OCI-M2 (cell line): ENCODE measurements around the gene SLC44A5.
"Not testable (repeated sequence)": the region's sequence is repeated elsewhere in the genome, so short reads cannot be mapped to it uniquely, and the experiment has no call there.

Source experiments
- DNase-seq: peaks from one replicate; lab custom pipeline; 2025; ENCODE audit not compliant: unreplicated experiment; lab: John Stamatoyannopoulos, UW

The SLC44A5 gene

DNA sequence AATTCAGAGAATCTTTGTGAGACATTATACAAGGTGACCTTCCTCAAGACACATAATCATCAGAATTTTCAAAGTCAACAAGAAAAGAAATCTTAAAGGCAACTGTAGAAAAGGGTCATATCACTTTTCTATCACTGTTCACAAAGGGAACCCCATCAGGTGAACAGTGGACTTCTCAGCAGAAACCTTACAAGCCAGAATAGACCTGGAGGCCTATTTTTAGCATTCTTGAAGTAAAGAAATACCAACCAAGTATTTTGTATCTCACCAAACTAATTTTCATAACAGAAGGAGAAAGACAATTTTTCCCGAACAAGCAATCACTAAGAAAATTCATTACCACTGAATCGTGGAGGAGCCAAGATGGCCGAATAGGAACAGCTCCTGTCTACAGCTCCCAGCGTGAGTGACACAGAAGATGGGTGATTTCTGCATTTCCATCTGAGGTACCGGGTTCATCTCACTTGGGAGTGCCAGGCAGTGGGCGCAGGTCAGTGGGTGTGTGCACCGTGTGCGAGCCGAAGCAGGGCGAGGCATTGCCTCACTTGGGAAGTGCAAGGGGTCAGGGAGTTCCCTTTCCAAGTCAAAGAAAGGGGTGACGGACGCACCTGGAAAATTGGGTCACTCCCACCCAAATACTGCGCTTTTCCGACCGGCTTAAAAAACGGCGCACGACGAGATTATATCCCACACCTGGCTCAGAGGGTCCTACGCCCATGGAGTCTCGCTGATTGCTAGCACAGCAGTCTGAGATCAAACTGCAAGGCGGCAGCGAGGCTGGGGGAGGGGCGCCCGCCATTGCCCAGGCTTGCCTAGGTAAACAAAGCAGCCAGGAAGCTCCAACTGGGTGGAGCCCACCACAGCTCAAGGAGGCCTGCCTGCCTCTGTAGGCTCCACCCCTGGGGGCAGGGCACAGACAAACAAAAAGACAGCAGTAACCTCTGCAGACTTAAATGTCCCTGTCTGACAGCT is 235.2 kb downstream of the SLC44A5 start:
- not testable (repeated sequence) for DNase-seq

DNA sequence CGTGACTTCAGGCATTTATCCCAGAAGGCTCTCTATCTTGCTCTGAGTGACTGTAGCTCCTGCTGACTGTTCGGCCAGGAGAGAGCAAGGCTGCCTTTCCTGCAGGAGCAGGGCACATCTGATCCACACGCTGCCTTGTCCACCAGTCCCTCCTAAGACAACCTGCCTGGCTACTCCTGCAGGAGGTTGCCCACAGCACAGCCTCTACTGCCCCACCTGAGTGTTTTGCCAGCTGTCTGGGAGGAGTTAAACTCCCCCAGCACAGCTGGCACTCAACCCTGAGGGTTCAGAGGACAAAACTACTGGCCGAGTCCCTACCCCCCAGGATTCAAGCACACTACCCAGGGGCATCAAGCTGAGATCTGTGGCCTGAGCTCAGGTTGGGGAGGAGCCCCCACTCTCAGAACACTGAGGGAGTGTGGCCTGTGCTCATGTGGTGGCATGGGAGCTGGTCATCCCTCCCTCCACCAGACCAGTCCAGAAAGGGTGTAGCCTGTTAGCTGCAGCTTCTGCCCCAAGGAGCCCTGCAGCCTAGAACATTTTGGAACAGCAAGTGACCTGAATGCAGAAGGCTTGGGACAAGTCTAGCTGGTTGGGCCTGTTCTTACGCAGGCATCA is 237.3 kb downstream of the SLC44A5 start:
- DNase-seq = no peak

- no peak for DNase-seq
Observed at GRCh38 chr1:75366595-75366994, 244.3 kb downstream of the SLC44A5 start.

GRCh38 chr1:75361260-75361659 is 249.7 kb downstream of the SLC44A5 start:
- DNase-seq = no peak

GRCh38 chr1:75354267-75354666 is 256.6 kb downstream of the SLC44A5 start:
- not testable (repeated sequence) for DNase-seq

DNA sequence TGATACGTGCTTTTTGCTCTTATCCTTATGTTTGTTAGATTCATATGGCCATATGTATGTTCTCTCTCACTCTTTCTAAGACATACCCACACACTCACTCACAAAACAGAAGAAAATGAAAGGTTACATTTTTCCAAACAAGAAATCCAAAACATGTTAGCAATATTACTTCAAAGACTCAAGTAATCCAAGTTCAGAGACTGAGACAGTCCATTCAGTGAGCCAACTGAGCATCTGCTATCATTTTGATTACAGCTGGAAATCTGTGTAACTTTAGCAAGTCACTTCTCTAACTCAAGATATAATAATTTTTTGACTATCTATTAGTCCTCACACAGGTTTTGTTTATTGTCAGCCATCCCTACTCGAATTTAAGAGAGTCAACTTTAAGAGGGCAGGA is 257.9 kb downstream of the SLC44A5 start:
- no peak for DNase-seq

- DNase-seq = no peak
Observed at GRCh38 chr1:75345538-75346292, 265.2 kb downstream of the SLC44A5 start.

GRCh38 chr1:75342786-75343185 is 268.1 kb downstream of the SLC44A5 start:
- no peak for DNase-seq

DNA sequence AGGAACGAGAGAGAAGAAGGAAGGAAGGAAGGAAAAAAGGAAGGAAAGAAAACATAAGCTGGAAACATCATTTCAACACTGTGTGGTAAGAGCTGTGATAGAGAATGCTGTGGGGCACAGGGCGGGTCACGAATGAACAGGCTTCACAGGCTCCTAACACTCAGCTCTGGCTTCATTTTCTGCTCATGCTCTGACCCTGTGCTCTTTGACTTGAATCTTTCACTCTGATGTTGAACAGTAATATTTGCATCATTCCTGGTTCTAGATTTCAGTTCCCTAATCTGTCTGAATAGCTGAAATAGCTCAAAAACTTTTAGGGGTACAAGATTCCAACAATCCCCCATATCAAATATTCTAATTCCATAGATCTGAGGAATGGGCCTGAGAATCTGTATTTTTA is 269.4 kb downstream of the SLC44A5 start:
- no peak for DNase-seq

DNA sequence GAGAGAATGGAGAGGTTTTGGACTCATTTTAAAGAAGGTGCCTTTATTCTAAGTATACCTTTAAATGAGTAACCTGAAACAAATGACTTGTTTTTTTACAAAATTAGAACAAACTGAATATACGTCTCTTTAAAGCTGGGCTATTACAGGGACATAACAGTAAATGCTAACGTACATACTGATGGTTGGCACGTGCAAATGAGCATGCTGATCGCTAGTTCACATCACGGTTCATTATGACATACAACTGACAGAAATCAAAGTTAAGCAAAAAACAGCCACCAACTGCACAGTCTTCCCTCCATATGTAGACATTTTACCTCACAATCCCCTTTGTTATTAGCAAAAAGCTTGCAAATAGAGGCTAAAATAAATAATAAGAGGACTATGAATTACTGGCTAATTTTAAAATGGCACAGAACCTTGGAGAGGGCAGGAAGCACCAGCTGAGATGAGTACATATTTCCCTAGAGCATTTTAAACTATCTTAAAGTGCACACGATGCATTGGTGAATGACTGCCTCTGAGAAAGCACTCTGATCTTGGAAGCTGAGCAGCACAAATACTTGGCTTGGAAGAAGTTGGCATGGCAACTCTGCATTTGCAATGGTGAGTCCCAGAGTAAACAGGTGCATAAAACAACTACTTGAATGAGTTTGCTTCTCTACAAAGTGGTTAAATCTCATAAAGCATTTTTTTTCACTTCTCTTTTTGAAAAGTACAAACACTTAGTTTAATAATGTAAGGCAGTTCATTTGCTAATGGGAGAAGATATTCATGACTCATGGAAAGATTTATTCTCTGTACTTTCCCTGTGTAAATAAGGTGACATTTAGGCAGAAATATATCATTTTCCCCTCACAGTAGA is 272.1 kb downstream of the SLC44A5 start:
- no peak for DNase-seq

DNA sequence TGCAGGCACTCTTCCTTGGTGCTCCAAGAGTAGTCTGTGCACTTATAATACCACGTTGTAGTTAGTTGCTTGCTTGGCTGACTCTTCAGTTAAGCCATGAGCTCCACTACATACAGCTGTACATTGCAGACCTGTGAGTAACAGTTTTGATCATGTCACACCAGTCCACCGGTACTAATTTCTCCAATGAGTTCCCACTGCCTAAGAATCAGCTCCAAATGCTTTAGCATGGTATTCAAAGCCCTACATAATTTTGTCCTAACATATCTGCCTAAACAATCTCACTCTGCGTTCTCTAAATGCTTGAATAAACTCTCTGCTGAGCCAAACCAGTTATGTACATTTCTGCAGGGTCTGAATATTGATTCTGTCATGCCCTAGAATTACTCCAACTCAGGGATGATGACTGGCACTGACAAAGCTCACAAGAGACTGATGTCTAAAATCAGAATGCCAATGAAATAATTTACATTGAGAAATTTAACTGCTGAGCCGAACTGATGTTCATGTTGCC is 276.0 kb downstream of the SLC44A5 start:
- DNase-seq = no peak

DNA sequence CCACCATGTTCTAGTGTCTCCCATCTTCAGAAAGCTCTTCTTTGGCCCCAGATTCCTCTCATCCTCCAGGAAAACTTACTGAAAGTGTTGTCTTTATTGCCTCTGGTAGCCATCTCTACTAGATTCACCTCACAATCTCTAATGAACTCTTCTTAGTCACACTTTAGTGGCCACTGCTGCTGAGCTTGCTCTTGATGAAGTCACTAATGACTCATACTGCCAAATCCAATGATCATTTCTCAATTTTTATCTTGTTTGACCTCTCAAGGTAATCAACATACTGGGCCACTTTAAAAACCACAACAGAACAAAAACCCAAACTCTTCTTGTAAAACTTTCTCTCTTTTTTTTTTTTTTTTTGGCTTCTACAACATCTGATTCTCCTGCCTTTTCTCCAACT is 280.3 kb downstream of the SLC44A5 start:
- no peak for DNase-seq

GRCh38 chr1:75328691-75329090 is 282.2 kb downstream of the SLC44A5 start:
- no peak for DNase-seq

DNA sequence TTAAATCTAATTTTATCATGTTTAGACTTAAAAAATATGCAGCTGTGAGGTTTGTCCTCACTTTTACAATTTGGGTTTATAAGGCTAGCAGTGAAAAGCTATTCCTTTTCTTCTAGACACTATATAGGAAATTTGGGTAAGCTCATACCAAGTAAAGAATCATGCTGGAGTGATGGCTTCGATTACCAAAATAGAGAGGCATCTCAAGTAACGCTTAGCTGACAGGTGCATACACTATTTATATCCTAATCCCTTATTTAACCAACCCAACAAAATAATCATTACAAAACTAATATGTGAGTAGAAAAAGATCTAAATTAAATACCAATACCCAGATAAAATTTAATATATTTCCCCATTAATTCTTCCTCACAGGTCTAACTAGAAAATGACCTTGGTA is 283.5 kb downstream of the SLC44A5 start:
- no peak for DNase-seq

DNA sequence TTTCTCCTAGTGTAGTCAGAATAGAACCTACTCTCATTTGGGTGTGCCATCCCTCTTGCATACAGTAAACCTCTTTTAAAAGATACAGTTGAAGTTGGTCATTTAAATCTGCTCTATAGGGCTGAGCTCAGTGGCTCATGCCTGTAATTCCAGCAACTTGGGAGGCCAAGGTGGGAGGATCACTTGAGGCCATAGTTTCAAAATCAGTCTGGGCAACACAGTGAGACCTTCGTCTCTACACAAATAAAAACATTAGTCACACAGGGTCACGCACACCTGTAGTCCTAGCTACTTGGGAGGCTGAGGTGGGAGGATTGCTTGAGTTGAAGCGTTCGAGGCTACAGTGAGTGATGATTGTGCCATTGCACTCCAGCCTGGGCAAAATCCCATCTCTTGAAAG is 292.9 kb downstream of the SLC44A5 start:
- no peak for DNase-seq

- DNase-seq = no peak
Observed at GRCh38 chr1:75316230-75316629, 294.7 kb downstream of the SLC44A5 start.

GRCh38 chr1:75312620-75313019 is 298.3 kb downstream of the SLC44A5 start:
- DNase-seq = no peak

GRCh38 chr1:75310067-75310466 is 300.8 kb downstream of the SLC44A5 start:
- DNase-seq = no peak

GRCh38 chr1:75308365-75308764 is 302.5 kb downstream of the SLC44A5 start:
- no peak for DNase-seq

DNA sequence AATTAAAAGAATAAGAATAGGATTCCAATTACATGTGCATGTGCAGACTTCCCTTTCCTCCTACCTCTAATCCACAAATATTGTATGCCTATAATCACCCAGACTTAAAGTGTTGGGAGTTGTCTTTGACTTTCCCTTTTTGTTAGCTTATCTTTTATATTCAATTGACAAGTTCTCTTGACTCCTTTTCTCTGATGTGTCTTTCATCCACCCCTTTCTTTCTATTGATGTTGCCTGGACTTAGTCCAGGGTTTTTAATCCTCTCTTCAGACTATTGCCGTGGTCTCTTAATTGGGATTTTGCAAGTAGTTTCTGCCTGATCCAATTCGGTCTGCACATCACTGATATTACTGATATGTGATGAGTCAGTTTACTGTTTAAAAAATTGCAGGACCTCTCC is 305.9 kb downstream of the SLC44A5 start:
- no peak for DNase-seq
